Esophagus muscularis mucosa (tissue), 4 donors: ENCODE data around the gene CALCOCO1. TPM values are rescaled to one million over a fixed set of nuclear protein-coding genes. Genes with fewer than 3 reads are reported as not detected.

ENCODE experiments used
- DNase-seq: peaks from one replicate; pipeline ENCODE4 v3.0.0-alpha.2; 2017; ENCODE audit errors: extremely low spot score
- H3K27ac ChIP-seq, 4 donors: fragments of 200-600 bp; sonication (generic); replicated peaks in 1 of 4; 1 replicate in 3 of 4; 2 replicates in 1 of 4; pipeline ENCODE4 v1.5.1; 2016 to 2019; ENCODE audit warnings: mild to moderate bottlenecking in 1 of 4
- H3K27me3 ChIP-seq, 4 donors: fragments of 200-600 bp; sonication (generic); one replicate each; pipeline versions ENCODE4 v1.5.1 to v1.6.0; 2016 to 2019
- H3K36me3 ChIP-seq, 4 donors: fragments of 200-600 bp; sonication (generic); one replicate each; pipeline ENCODE4 v1.5.1; 2016 to 2019
- H3K4me1 ChIP-seq, 4 donors: fragments of 200-600 bp; sonication (generic); one replicate each; pipeline ENCODE4 v1.5.1; 2016 to 2019
- H3K4me3 ChIP-seq, 4 donors: fragments of 200-600 bp; sonication (generic); 1 replicate in 2 of 4; 2 replicates in 2 of 4; pipeline ENCODE4 v1.5.1; 2016 to 2019; ENCODE audit warnings: mild to moderate bottlenecking in 4 of 4, moderate library complexity in 1 of 4
- H3K9me3 ChIP-seq, 4 donors: fragments of 200-600 bp; sonication (generic); 1 replicate in 3 of 4; 2 replicates in 1 of 4; pipeline ENCODE4 v1.5.1; 2016 to 2019
- EP300 ChIP-seq: sonication (generic); formaldehyde crosslinking; IDR thresholded peaks from one replicate; pipeline ENCODE4 v1.6.1; 2017; ENCODE audit warnings: antibody characterized with exemption
- POLR2A ChIP-seq: fragments of 450-650 bp; IDR thresholded peaks from one replicate; pipeline ENCODE4 v1.6.1; 2017; ENCODE audit warnings: antibody characterized with exemption, moderate library complexity, mild to moderate bottlenecking, low read depth
- POLR2AphosphoS5 ChIP-seq, 2 donors: sonication (generic); formaldehyde crosslinking; IDR thresholded peaks; one replicate each; pipeline ENCODE4 v1.6.1; 2017; ENCODE audit warnings: antibody characterized with exemption in 2 of 2
- WGBS: methylation state at CpG from one replicate; pipeline ENCODE4 v1.1.5; 2018; 5-methylcytosine and 5-hydroxymethylcytosine counted together
- intact Hi-C: fragments of 100-400 bp; cut with DNase I; formaldehyde crosslinking; loops from one replicate; pipeline ENCODE4 v1.15.1; 2023
- total RNA-seq, 4 donors: library from RNA; depleted of rRNA; stranded (reverse); fragments of >200 nt; gene quantifications; one replicate each; pipeline versions ENCODE4 v1.1.0 to v1.2.1, GENCODE V29; 2016
- TF ChIP-seq, protein P1 (sequence below), 3 experiments: fragments of 200-600 bp in 2 of 3; fragments of 450-650 bp in 1 of 3; sonication (generic) in 2 of 3; IDR thresholded peaks; one replicate each; pipeline ENCODE4 v1.5.1; 2017 to 2019; ENCODE audit warnings: antibody characterized with exemption in 3 of 3, mild to moderate bottlenecking in 2 of 3, moderate library complexity in 1 of 3

The CALCOCO1 gene, protein sequence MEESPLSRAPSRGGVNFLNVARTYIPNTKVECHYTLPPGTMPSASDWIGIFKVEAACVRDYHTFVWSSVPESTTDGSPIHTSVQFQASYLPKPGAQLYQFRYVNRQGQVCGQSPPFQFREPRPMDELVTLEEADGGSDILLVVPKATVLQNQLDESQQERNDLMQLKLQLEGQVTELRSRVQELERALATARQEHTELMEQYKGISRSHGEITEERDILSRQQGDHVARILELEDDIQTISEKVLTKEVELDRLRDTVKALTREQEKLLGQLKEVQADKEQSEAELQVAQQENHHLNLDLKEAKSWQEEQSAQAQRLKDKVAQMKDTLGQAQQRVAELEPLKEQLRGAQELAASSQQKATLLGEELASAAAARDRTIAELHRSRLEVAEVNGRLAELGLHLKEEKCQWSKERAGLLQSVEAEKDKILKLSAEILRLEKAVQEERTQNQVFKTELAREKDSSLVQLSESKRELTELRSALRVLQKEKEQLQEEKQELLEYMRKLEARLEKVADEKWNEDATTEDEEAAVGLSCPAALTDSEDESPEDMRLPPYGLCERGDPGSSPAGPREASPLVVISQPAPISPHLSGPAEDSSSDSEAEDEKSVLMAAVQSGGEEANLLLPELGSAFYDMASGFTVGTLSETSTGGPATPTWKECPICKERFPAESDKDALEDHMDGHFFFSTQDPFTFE
- total RNA-seq: 100 to 1,000 TPM; 252 to 487 (median 347) TPM

DNA sequence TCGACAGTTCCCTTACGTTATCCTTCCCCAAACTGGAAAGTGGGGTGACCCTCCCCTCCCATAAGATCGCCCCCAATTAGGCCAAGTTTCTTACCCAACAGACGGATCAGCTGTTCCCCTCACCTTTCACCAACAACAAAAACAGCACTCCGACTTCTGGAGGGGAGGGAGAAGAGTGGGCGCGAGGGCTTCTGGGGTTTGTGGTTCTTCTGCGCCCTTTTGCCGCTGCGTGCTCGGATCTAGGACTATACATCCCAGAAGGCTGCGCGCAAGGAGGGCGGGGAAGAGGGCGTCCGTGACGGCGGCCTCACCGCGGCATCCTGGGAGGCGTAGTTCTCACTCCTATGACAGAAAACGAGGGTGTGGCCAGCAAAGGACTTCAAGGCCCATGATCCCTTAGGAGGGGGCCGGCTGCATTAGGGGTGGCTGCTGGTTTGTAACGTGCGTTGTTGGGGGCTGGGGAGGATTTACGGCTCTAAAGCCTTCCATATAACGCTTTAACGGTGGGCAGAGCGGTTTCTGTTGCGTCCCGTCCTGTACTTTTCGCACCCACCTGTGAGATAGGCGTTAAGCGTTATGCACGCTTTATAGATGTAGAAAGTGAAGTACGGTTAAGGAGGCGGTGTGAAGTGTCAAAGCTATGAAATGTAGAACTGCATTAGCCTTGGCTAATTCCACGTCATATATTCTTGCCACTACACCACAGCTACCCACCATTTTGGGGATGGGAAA is at the start of gene CALCOCO1:
Gene CALCOCO1, minus strand, starts transcription at position 143 of the 732 bp plus-strand sequence. CDS start 2,210 bp downstream, outside the sequence.
- Histone ChIP-seq H3K4me1 (peaks cover 14 to 29% (median 23%) of the 10 kb centered on the region in 4 donors), H3K4me3 (peak within 1 kb of the TSS; percentile 80 to 82 (median 81)), H3K9me3 (no peaks in the 10 kb centered on the region), H3K27me3 (no peaks in the 10 kb centered on the region), H3K27ac (peak within 1 kb of the TSS; percentile 75 to 84 (median 80)), H3K36me3 (peaks cover 17 to 30% (median 25%) of the 10 kb centered on the region in 4 donors)
- 1% methylated on average over 33 of the region's 38 CpGs for WGBS
- no peak for TF ChIP-seq POLR2A
- peak; percentile 82 to 90 for TF ChIP-seq POLR2AphosphoS5 (IDR thresholded peaks at IDR 0.05)
- TF ChIP-seq, protein P1, sequence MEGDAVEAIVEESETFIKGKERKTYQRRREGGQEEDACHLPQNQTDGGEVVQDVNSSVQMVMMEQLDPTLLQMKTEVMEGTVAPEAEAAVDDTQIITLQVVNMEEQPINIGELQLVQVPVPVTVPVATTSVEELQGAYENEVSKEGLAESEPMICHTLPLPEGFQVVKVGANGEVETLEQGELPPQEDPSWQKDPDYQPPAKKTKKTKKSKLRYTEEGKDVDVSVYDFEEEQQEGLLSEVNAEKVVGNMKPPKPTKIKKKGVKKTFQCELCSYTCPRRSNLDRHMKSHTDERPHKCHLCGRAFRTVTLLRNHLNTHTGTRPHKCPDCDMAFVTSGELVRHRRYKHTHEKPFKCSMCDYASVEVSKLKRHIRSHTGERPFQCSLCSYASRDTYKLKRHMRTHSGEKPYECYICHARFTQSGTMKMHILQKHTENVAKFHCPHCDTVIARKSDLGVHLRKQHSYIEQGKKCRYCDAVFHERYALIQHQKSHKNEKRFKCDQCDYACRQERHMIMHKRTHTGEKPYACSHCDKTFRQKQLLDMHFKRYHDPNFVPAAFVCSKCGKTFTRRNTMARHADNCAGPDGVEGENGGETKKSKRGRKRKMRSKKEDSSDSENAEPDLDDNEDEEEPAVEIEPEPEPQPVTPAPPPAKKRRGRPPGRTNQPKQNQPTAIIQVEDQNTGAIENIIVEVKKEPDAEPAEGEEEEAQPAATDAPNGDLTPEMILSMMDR (IDR thresholded peaks at IDR 0.05): peak in 1 of 3 experiments; percentile 18
- DNase-seq: peak; percentile 99
- intact Hi-C loops: no loop called here

DNA sequence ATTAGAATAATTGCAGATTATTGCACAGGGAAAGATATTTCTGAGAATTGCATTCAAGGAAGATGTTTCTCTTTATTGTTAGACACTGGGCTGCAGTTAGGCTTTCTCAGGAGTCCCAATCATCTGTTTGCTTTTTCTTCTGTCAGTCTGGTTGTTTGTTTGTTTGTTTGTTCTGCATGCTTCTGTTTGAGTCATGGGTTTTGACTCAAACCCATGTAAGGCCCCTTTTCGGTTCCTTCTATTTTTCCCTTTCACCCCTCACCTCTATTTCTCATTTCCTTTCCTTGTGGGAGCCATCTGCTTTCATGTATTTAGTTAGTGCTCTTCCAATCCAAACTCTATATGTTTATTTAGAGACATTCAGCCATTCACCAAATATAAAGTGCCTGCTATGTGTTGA is 49.6 kb upstream of the CALCOCO1 start:
- DNase-seq: no peak
- TF ChIP-seq POLR2A: no peak
- no peak for TF ChIP-seq EP300
- Histone ChIP-seq H3K27me3 (peaks cover 0 to 30% (median 0%) of the 10 kb centered on the region in 4 donors), H3K4me1 (peaks cover 0 to 7% (median 0%) of the 10 kb centered on the region in 4 donors), H3K27ac (no peak overlapping the region), H3K9me3 (no peaks in the 10 kb centered on the region), H3K36me3 (no peaks in the 10 kb centered on the region), H3K4me3 (no peak overlapping the region)
- whole genome bisulfite sequencing: 93% methylated on average over 1 of the region's 1 CpG
- intact Hi-C loops: no loop called here

DNA sequence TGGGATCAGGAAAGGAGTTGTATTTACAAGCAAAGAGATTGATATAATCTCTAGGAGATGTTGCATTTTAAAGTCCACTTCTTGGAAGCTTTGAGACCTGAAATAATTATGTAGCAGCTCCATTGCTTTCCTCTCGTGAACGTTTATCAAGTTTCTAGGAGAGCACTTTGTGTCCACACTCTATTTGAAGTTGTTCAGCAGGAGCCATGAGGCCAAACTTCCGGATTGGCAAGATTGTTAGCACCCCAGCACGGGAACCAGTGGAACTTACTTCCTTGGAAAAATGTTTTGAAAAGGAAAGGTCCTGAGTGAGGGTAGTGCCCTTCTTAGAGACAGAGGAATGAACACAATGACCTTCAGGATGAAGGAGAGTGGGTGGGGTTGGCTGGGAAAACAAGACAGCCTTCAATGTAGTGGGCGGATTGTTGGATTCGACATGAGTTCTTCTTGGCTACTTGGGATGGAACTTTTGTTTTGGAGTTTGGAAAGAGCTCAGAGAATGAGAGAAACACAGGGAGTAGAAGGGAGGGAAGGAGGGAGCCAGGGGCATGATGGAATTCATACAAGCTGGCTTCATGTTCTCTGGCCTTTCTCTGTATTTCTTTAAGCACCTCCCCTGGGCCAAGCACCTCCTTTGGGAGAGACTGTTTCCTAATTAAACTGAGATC is 48.4 kb upstream of the CALCOCO1 start:
- Histone ChIP-seq H3K4me3 (no peak overlapping the region), H3K27ac (peak overlapping the region in 1 of 4 donors; percentile 8), H3K27me3 (peaks cover 0 to 19% (median 0%) of the 10 kb centered on the region in 4 donors), H3K9me3 (no peaks in the 10 kb centered on the region), H3K4me1 (peaks cover 0 to 7% (median 0%) of the 10 kb centered on the region in 4 donors), H3K36me3 (no peaks in the 10 kb centered on the region)
- 53% methylated on average over 6 of the region's 6 CpGs for WGBS
- no peak for DNase-seq
- intact Hi-C loops: no loop called here
- TF ChIP-seq POLR2A (no peak), EP300 (no peak), POLR2AphosphoS5 (IDR thresholded peaks at IDR 0.05) (no peak)
- TF ChIP-seq, protein P1 (IDR thresholded peaks at IDR 0.05): no peak

DNA sequence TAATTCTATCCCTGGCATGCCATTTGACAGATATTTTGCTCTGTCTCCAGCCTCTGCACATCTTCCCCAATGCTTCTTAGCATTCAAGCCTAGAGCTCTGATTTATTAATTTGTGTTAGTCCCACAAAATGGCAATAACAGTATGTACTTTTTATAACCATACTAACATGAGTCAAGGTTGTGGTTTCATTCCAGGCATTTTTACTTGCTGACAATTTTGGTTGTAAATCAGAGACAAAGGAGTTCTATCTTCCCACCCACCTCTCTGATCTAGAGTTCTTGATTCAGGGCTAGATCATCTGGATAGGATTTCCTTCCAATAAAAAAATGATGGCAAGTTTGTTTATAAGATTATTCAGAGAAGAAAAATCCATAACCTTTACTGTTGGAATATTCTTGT is 43.0 kb upstream of the CALCOCO1 start:
- Histone ChIP-seq H3K9me3 (no peaks in the 10 kb centered on the region), H3K36me3 (no peaks in the 10 kb centered on the region), H3K27me3 (peaks cover 0 to 38% (median 2%) of the 10 kb centered on the region in 4 donors), H3K4me3 (no peak overlapping the region), H3K4me1 (no peaks in the 10 kb centered on the region), H3K27ac (no peak overlapping the region)
- intact Hi-C loops: no loop called here
- TF ChIP-seq POLR2AphosphoS5 (IDR thresholded peaks at IDR 0.05) (no peak), POLR2A (no peak), EP300 (no peak)
- TF ChIP-seq, protein P1 (IDR thresholded peaks at IDR 0.05): no peak
- DNase-seq: no peak
